HCT116 (cell line): ENCODE results near the gene PLOD2. TPM values are rescaled to one million over a fixed set of nuclear protein-coding genes. Genes with fewer than 3 reads are reported as not detected.

Source experiments
- ATAC-seq: fragments of 200-7000 bp; cut with Tn5 transposase; 2 replicates; pipeline ENCODE4 v1.9.1; 2020; ENCODE audit warnings: mild to moderate bottlenecking, moderate library complexity
- BruUV-seq: library from RNA; stranded (reverse); fragments of 400-500 nt; replicated peaks from 2 replicates; lab custom pipeline; 2021; lab: Mats Ljungman, UMichigan
- CTCF ChIA-PET: fragments of 300-600 bp; sonication (Branson Sonifier 250); formaldehyde crosslinking; loops from one replicate; lab custom pipeline; 2021; ENCODE audit warnings: antibody characterized with exemption; lab: Charles Lee
- POLR2A ChIA-PET: fragments of 300-600, 350-600 bp; sonication (Branson Sonifier 250); formaldehyde crosslinking; loops from one replicate; lab custom pipeline; 2021; ENCODE audit warnings: antibody characterized with exemption; lab: Charles Lee
- RAD21 ChIA-PET, 2 experiments: fragments of 300-600 bp; sonication (Branson Sonifier 250); formaldehyde crosslinking; loops; one replicate each; lab custom pipeline; 2023; ENCODE audit warnings: low total read pairs in 2 of 2; ENCODE audit not compliant: uncharacterized antibody in 2 of 2, unreplicated experiment in 2 of 2, low non-redundant PET in 1 of 2; lab: Charles Lee
- DNase-seq: peaks from one replicate; pipeline ENCODE4 v3.0.0-alpha.2; 2010; ENCODE audit warnings: low read depth, low spot score
- H2AFZ ChIP-seq: fragments of 200-600 bp; shearing (Covaris generic), sonication (generic); 2 replicates; pipeline ENCODE4 v1.6.1; 2017; ENCODE audit warnings: low read depth, mixed run types, mixed read lengths, antibody characterized with exemption, low read length; ENCODE audit not compliant: poor library complexity, severe bottlenecking
- H3K27ac ChIP-seq: 2 replicates; pipeline ENCODE4 v1.5.1; 2012; ENCODE audit warnings: low read depth, low read length
- H3K27me3 ChIP-seq: fragments of 200-600 bp; sonication (generic); 2 replicates; pipeline ENCODE4 v1.6.1; 2016; ENCODE audit warnings: mixed run types, low read length, mixed read lengths; ENCODE audit not compliant: insufficient read depth
- H3K36me3 ChIP-seq, 2 experiments: fragments of 200-500 bp in 1 of 2; fragments of 200-600 bp in 1 of 2; sonication (Bioruptor generic) in 1 of 2; sonication (generic) in 1 of 2; 2 replicates each; pipeline versions ENCODE4 v1.5.1 to v1.6.1; 2014 to 2016; ENCODE audit warnings: low read length in 2 of 2, inconsistent platforms in 1 of 2, mixed read lengths in 1 of 2, mixed run types in 1 of 2; ENCODE audit not compliant: insufficient read depth in 2 of 2, control insufficient read depth in 1 of 2
- H3K4me1 ChIP-seq, 2 experiments: fragments of 200-600 bp in 1 of 2; sonication (generic) in 1 of 2; 2 replicates each; pipeline versions ENCODE4 v1.5.1 to v1.6.1; 2012 to 2017; ENCODE audit warnings: low read length in 2 of 2, inconsistent platforms in 1 of 2, mild to moderate bottlenecking in 1 of 2, mixed read lengths in 1 of 2, mixed run types in 1 of 2, moderate library complexity in 1 of 2; ENCODE audit not compliant: insufficient read depth in 2 of 2, control insufficient read depth in 1 of 2
- H3K4me2 ChIP-seq: fragments of 200-600 bp; sonication (generic); 2 replicates; pipeline ENCODE4 v1.6.1; 2017; ENCODE audit warnings: mixed run types, low read length, mixed read lengths
- H3K4me3 ChIP-seq, 2 experiments: fragments of 200-600 bp in 1 of 2; sonication (generic) in 1 of 2; replicated peaks in 1 of 2; 2 replicates each; pipeline ENCODE4 v1.5.1; 2011 to 2016; ENCODE audit warnings: low read length in 2 of 2, control low read depth in 1 of 2, low read depth in 1 of 2, mild to moderate bottlenecking in 1 of 2, mixed read lengths in 1 of 2, mixed run types in 1 of 2
- H3K79me2 ChIP-seq: fragments of 200-600 bp; sonication (generic); 2 replicates; pipeline ENCODE4 v1.6.1; 2017; ENCODE audit warnings: mild to moderate bottlenecking, mixed run types, low read length, moderate library complexity, mixed read lengths; ENCODE audit not compliant: insufficient read depth
- H3K9ac ChIP-seq: fragments of 200-600 bp; sonication (generic); 2 replicates; pipeline ENCODE4 v1.6.1; 2016; ENCODE audit warnings: low read length, mixed read lengths
- H3K9me2 ChIP-seq: fragments of 200-600 bp; sonication (generic), shearing (Covaris generic); 2 replicates; pipeline ENCODE4 v1.6.1; 2017; ENCODE audit warnings: mixed run types, mild to moderate bottlenecking, moderate library complexity; ENCODE audit not compliant: insufficient read depth
- H3K9me3 ChIP-seq, 2 experiments: fragments of 200-500 bp in 1 of 2; fragments of 200-600 bp in 1 of 2; sonication (Bioruptor generic) in 1 of 2; sonication (generic) in 1 of 2; 2 replicates each; pipeline ENCODE4 v1.6.1; 2014 to 2017; ENCODE audit warnings: low read length in 2 of 2, mixed read lengths in 2 of 2, inconsistent platforms in 1 of 2, low read depth in 1 of 2, mild to moderate bottlenecking in 1 of 2, mixed run types in 1 of 2, moderate library complexity in 1 of 2; ENCODE audit not compliant: control insufficient read depth in 1 of 2, insufficient read depth in 1 of 2
- H4K20me1 ChIP-seq: fragments of 200-600 bp; sonication (generic), shearing (Covaris generic); 2 replicates; pipeline ENCODE4 v1.6.1; 2017; ENCODE audit warnings: mixed run types, mild to moderate bottlenecking, moderate library complexity; ENCODE audit not compliant: insufficient read depth
- CBX3 ChIP-seq: IDR thresholded peaks from 2 replicates; pipeline ENCODE4 v1.6.1; 2012; ENCODE audit warnings: low read depth
- CEBPB ChIP-seq: IDR thresholded peaks from 2 replicates; pipeline ENCODE4 v1.6.1; 2012; ENCODE audit warnings: low read depth
- CTCF ChIP-seq, 3 experiments: fragments of 200-600 bp in 1 of 3; sonication (generic) in 1 of 3; IDR thresholded peaks in 2 of 3; conservative IDR thresholded peaks in 1 of 3; 2 replicates each; pipeline ENCODE4 v1.5.1; 2012 to 2017; ENCODE audit warnings: low read depth in 2 of 3, low read length in 2 of 3, antibody characterized with exemption in 1 of 3, borderline replicate concordance in 1 of 3, control low read depth in 1 of 3, mild to moderate bottlenecking in 1 of 3, mixed read lengths in 1 of 3, mixed run types in 1 of 3, moderate library complexity in 1 of 3; ENCODE audit not compliant: insufficient read depth in 1 of 3
- EGR1 ChIP-seq: IDR thresholded peaks from 2 replicates; pipeline ENCODE4 v1.6.1; 2012; ENCODE audit warnings: low read depth
- ELF1 ChIP-seq: IDR thresholded peaks from 2 replicates; pipeline ENCODE4 v1.6.1; 2012; ENCODE audit warnings: low read depth, borderline replicate concordance
- EZH2 ChIP-seq: fragments of 200-600 bp; sonication (generic); IDR thresholded peaks from 2 replicates; pipeline ENCODE4 v1.6.1; 2017; ENCODE audit warnings: antibody characterized with exemption, mixed run types
- EZH2phosphoT487 ChIP-seq: fragments of 200-600 bp; IDR thresholded peaks from 2 replicates; pipeline ENCODE4 v1.6.1; 2018; ENCODE audit warnings: antibody characterized with exemption, borderline replicate concordance
- FOSL1 ChIP-seq: IDR thresholded peaks from 2 replicates; pipeline ENCODE4 v1.6.1; 2012; ENCODE audit warnings: low read depth
- JUND ChIP-seq: IDR thresholded peaks from 2 replicates; pipeline ENCODE4 v1.6.1; 2012
- POLR2A ChIP-seq: IDR thresholded peaks from 2 replicates; pipeline ENCODE4 v1.7.0; 2011; ENCODE audit warnings: borderline replicate concordance; ENCODE audit not compliant: insufficient read depth, insufficient read length; ENCODE audit errors: extremely low read depth
- POLR2AphosphoS5 ChIP-seq: IDR thresholded peaks from 2 replicates; pipeline ENCODE4 v1.6.1; 2011; ENCODE audit warnings: mild to moderate bottlenecking, low read depth, low read length, moderate library complexity
- RAD21 ChIP-seq: IDR thresholded peaks from 2 replicates; pipeline ENCODE4 v1.6.1; 2012; ENCODE audit warnings: low read depth, mild to moderate bottlenecking
- SIN3A ChIP-seq: IDR thresholded peaks from 2 replicates; pipeline ENCODE4 v1.6.1; 2012; ENCODE audit warnings: low read depth
- SRF ChIP-seq: IDR thresholded peaks from 2 replicates; pipeline ENCODE4 v1.6.1; 2012; ENCODE audit warnings: low read depth
- TCF7L2 ChIP-seq: IDR thresholded peaks from 2 replicates; pipeline ENCODE4 v1.7.0; 2011; ENCODE audit warnings: borderline replicate concordance, inconsistent platforms; ENCODE audit not compliant: insufficient read depth, insufficient read length; ENCODE audit errors: extremely low read depth
- YY1 ChIP-seq: IDR thresholded peaks from 2 replicates; pipeline ENCODE4 v1.6.1; 2011; ENCODE audit warnings: low read length, low read depth, moderate library complexity, mild to moderate bottlenecking; ENCODE audit not compliant: insufficient replicate concordance; ENCODE audit errors: extremely low read depth
- ZNF274 ChIP-seq: fragments of 200-500 bp; sonication (Bioruptor generic); IDR thresholded peaks from 2 replicates; pipeline ENCODE4 v1.6.1; 2014; ENCODE audit warnings: mild to moderate bottlenecking, low read depth, low read length, inconsistent platforms
- intact Hi-C: fragments of 100-400 bp; cut with micrococcal nuclease; formaldehyde crosslinking; loops from 2 replicates; pipeline ENCODE4 v1.10.0; 2022
- total RNA-seq: library from RNA; stranded (reverse); gene quantifications from one replicate; pipeline ENCODE4 v1.2.1, GENCODE V29; 2021; ENCODE audit not compliant: unreplicated experiment
- TF ChIP-seq, protein P1 (sequence below): IDR thresholded peaks from 2 replicates; pipeline ENCODE4 v1.6.1; 2012
- TF ChIP-seq, protein P2 (sequence below): IDR thresholded peaks from 2 replicates; pipeline ENCODE4 v1.6.1; 2012

PLOD2 gene
- total RNA-seq, 1 experiment from 2014 or later: 25.8 TPM

DNA sequence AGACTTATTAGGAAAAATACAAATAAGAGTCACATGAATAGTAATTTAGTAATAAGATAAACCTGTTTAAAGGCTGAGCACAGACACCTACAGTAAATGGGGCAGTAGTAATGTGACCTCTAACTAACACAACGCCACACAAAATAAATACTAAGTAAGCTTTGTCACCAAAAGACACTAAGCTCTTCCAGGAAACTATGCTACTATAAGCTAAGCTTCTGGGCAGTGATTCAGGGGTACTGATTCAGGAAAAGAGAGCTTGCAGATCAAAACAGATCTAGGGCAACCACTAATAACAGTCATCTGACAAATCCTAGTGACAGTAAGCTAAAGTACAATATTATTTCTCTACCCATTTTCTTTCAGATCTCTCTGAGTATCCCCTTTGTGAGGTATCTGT is 68.8 kb downstream of the PLOD2 start:
- POLR2A ChIA-PET: no interaction called here
- no peak overlapping the region for H2AFZ ChIP-seq
- TF ChIP-seq TCF7L2: no peak
- no peak for TF ChIP-seq EGR1
- TF ChIP-seq EZH2: no peak
- no peak for TF ChIP-seq EZH2phosphoT487
- no peak for TF ChIP-seq CEBPB
- TF ChIP-seq CTCF (IDR thresholded peaks at IDR 0.05 in 2 of 3, conservative IDR thresholded peaks at IDR 0.05 in 1 of 3; ENCODE audit: borderline replicate concordance in 1 of 3, insufficient read depth in 1 of 3, low read depth in 2 of 3, low read length in 2 of 3): no peak
- TF ChIP-seq POLR2A: no peak
- TF ChIP-seq RAD21: no peak
- no peak for TF ChIP-seq SIN3A
- TF ChIP-seq, protein P1, sequence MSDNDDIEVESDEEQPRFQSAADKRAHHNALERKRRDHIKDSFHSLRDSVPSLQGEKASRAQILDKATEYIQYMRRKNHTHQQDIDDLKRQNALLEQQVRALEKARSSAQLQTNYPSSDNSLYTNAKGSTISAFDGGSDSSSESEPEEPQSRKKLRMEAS: no peak
- no peak for TF ChIP-seq YY1
- no peak for TF ChIP-seq ZNF274
- TF ChIP-seq ELF1: no peak
- TF ChIP-seq CBX3: no peak
- TF ChIP-seq SRF: no peak
- TF ChIP-seq JUND: no peak
- TF ChIP-seq FOSL1: no peak
- TF ChIP-seq, protein P2, sequence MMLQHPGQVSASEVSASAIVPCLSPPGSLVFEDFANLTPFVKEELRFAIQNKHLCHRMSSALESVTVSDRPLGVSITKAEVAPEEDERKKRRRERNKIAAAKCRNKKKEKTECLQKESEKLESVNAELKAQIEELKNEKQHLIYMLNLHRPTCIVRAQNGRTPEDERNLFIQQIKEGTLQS: no peak
- no peak for TF ChIP-seq POLR2AphosphoS5
- RAD21 ChIA-PET: no interaction called here
- H3K79me2 ChIP-seq: no peaks in the 10 kb centered on the region
- H3K36me3 ChIP-seq: no peaks in the 10 kb centered on the region
- H3K4me2 ChIP-seq: no peak overlapping the region
- no peaks in the 10 kb centered on the region for H3K9me3 ChIP-seq
- H3K4me1 ChIP-seq: no peaks in the 10 kb centered on the region
- H3K9ac ChIP-seq: no peak overlapping the region
- H3K4me3 ChIP-seq: no peak overlapping the region
- H3K9me2 ChIP-seq: no peaks in the 10 kb centered on the region
- intact Hi-C loops: no loop called here
- no peaks in the 10 kb centered on the region for H3K27me3 ChIP-seq
- ATAC-seq (no peak), DNase-seq (no peak)
- no peak overlapping the region for H3K27ac ChIP-seq
- CTCF ChIA-PET: interaction anchor here (0.7 kb wide), 1 partner anchor 11 kb away, joined by 3 read pairs; no protein-coding TSS in a partner anchor
- BruUV-seq: no TSS peak
- H4K20me1 ChIP-seq: no peaks in the 10 kb centered on the region
